Neutrophil (primary cell): Measurements from ENCODE around the gene ZSCAN22.

Source experiments
- H3K27ac ChIP-seq: fragments of 200-600 bp; sonication (generic); 2 replicates; pipeline ENCODE4 v1.5.1; 2016; ENCODE audit warnings: mild to moderate bottlenecking, moderate library complexity
- H3K27me3 ChIP-seq: fragments of 200-600 bp; sonication (generic); 2 replicates; pipeline ENCODE4 v1.6.0; 2016; ENCODE audit warnings: mild to moderate bottlenecking
- H3K36me3 ChIP-seq: fragments of 200-600 bp; sonication (generic); 2 replicates; pipeline ENCODE4 v1.5.1; 2017
- H3K4me1 ChIP-seq, 2 experiments: fragments of 200-600 bp in 1 of 2; sonication (generic) in 1 of 2; 1 replicate in 1 of 2; 2 replicates in 1 of 2; pipeline versions ENCODE4 v1.5.1 to v1.6.1; 2013 to 2016; ENCODE audit warnings: low read depth in 1 of 2, low read length in 1 of 2, mild to moderate bottlenecking in 1 of 2, moderate library complexity in 1 of 2; ENCODE audit not compliant: control insufficient read depth in 1 of 2, insufficient read depth in 1 of 2
- H3K4me3 ChIP-seq, 2 experiments: fragments of 200-600 bp in 1 of 2; sonication (generic) in 1 of 2; 1 replicate in 1 of 2; 2 replicates in 1 of 2; pipeline ENCODE4 v1.5.1; 2013 to 2016; ENCODE audit warnings: low read depth in 1 of 2, low read length in 1 of 2, mild to moderate bottlenecking in 1 of 2, moderate library complexity in 1 of 2
- H3K9me3 ChIP-seq: fragments of 200-600 bp; sonication (generic); 2 replicates; pipeline ENCODE4 v1.5.1; 2016
- CTCF ChIP-seq: fragments of 200-600 bp; sonication (generic); IDR thresholded peaks from 2 replicates; pipeline ENCODE4 v1.5.1; 2016; ENCODE audit warnings: antibody characterized with exemption

ZSCAN22 gene

GRCh38 chr19:58326914-58327726 lies at the start of gene ZSCAN22:
Gene ZSCAN22, plus strand, starts transcription at chr19:58326994. Its CDS starts 7,809 bp downstream, at chr19:58334803.
- TF ChIP-seq CTCF = no peak

GRCh38 chr19:58277197-58277596 lies 49.6 kb upstream of the ZSCAN22 start:
- Histone ChIP-seq H3K36me3 (no peaks in the 10 kb centered on the region), H3K9me3 (peaks cover 11% of the 10 kb centered on the region), H3K4me3 (no peak overlapping the region), H3K4me1 (peaks cover 15 to 20% of the 10 kb centered on the region in 2 experiments), H3K27me3 (no peaks in the 10 kb centered on the region), H3K27ac (no peak overlapping the region)
- TF ChIP-seq CTCF = no peak

More at GRCh38 chr19:58326914-58327726, at the start of gene ZSCAN22:
- H3K9me3 ChIP-seq = no peaks in the 10 kb centered on the region
- peaks cover 17 to 21% of the 10 kb centered on the region in 2 experiments for H3K4me1 ChIP-seq
- no peaks in the 10 kb centered on the region for H3K36me3 ChIP-seq
- H3K27me3 ChIP-seq = no peaks in the 10 kb centered on the region
- peak within 1 kb of the TSS; percentile 75 for H3K27ac ChIP-seq
- peak within 1 kb of the TSS; percentile 78 to 94 for H3K4me3 ChIP-seq

GRCh38 chr19:58277748-58278540 lies 48.9 kb upstream of the ZSCAN22 start:
- H3K9me3 ChIP-seq = peaks cover 5% of the 10 kb centered on the region
- H3K4me3 ChIP-seq = peak overlapping the region; percentile 70 to 99
- no peaks in the 10 kb centered on the region for H3K36me3 ChIP-seq
- H3K27ac ChIP-seq = peak overlapping the region; percentile 77
- no peaks in the 10 kb centered on the region for H3K27me3 ChIP-seq
- H3K4me1 ChIP-seq = peaks cover 15 to 20% of the 10 kb centered on the region in 2 experiments
- no peak for TF ChIP-seq CTCF

GRCh38 chr19:58278541-58279041 lies 48.2 kb upstream of the ZSCAN22 start, which contains the start of gene ZNF8:
Gene ZNF8, plus strand, starts transcription at chr19:58278955. Its CDS starts 127 bp downstream, at chr19:58279082.
- H3K36me3 ChIP-seq = no peaks in the 10 kb centered on the region
- peak within 1 kb of the TSS; percentile 77 for H3K27ac ChIP-seq
- TF ChIP-seq CTCF = peak; percentile 37
- peak within 1 kb of the TSS; percentile 70 to 99 for H3K4me3 ChIP-seq
- no peaks in the 10 kb centered on the region for H3K27me3 ChIP-seq
- H3K9me3 ChIP-seq = peaks cover 5% of the 10 kb centered on the region
- peaks cover 15 to 20% of the 10 kb centered on the region in 2 experiments for H3K4me1 ChIP-seq

- Histone ChIP-seq H3K4me3 (peak overlapping the region; percentile 70 to 99), H3K36me3 (no peaks in the 10 kb centered on the region), H3K9me3 (peaks cover 4% of the 10 kb centered on the region), H3K27ac (peak overlapping the region; percentile 77), H3K4me1 (peaks cover 15 to 20% of the 10 kb centered on the region in 2 experiments), H3K27me3 (no peaks in the 10 kb centered on the region)
- no peak for TF ChIP-seq CTCF
Observed at GRCh38 chr19:58279042-58279924, 47.5 kb upstream of the ZSCAN22 start.
